Measurements from ENCODE around the gene MAP1B. TPM values are rescaled to one million over a fixed set of nuclear protein-coding genes. Genes with fewer than 3 reads are reported as not detected.

The MAP1B gene
- total RNA-seq, 1 donor from 2014 or later: 8.4 TPM

DNA sequence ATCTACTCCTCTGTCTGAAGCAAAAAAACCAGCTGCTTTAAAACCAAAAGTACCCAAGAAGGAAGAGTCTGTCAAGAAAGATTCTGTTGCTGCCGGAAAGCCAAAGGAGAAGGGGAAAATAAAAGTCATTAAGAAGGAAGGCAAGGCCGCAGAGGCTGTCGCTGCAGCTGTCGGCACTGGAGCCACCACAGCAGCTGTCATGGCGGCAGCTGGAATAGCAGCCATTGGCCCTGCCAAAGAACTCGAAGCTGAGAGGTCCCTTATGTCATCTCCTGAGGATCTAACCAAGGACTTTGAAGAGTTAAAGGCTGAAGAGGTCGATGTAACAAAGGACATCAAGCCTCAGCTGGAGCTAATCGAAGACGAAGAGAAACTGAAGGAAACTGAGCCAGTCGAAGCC is 88.3 kb downstream of the MAP1B start:
- ATAC-seq: no peak

DNA sequence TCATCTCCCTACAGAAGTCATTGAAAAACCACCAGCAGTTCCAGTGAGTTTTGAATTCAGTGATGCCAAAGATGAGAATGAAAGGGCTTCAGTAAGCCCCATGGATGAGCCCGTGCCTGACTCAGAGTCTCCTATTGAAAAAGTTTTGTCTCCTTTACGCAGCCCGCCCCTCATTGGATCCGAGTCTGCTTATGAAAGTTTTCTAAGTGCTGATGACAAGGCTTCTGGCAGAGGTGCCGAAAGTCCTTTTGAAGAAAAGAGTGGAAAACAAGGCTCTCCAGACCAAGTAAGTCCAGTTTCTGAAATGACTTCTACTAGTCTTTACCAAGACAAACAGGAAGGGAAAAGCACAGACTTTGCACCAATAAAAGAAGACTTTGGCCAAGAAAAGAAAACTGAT is 90.1 kb downstream of the MAP1B start:
- no peak for ATAC-seq

DNA sequence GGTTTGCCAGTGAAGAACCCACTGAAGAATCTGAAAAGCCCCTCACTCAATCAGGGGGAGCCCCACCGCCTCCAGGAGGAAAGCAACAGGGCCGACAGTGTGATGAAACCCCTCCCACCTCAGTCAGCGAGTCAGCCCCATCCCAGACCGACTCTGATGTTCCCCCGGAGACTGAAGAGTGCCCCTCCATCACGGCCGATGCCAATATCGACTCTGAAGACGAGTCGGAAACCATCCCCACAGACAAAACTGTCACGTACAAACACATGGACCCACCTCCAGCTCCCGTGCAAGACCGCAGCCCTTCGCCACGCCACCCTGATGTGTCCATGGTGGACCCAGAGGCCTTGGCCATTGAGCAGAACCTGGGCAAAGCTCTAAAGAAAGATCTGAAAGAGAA is 92.4 kb downstream of the MAP1B start:
- no peak for ATAC-seq

DNA sequence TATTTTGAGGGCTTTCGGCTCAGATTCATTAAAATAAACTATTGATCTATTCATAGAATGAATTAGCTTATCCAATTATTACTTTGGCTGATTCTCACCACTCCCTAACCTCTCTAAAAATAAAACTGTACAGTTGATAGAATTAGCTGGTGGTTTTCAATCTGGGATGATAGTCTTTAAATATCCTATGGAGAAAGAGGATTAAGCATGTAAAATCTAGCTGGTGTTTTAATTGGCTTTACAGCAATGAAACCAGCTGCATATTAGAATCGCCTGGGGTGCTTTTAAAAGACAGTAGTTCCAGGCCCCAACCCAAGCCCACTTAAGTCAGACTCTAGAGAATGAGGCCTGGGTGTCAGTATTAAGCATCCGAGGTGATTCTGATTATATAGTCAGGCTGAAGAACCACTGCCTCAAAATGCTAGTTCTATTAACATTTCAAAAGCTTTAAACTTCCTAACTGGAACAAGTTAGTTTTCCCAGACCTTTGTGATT is 95.1 kb downstream of the MAP1B start:
- ATAC-seq: no peak

DNA sequence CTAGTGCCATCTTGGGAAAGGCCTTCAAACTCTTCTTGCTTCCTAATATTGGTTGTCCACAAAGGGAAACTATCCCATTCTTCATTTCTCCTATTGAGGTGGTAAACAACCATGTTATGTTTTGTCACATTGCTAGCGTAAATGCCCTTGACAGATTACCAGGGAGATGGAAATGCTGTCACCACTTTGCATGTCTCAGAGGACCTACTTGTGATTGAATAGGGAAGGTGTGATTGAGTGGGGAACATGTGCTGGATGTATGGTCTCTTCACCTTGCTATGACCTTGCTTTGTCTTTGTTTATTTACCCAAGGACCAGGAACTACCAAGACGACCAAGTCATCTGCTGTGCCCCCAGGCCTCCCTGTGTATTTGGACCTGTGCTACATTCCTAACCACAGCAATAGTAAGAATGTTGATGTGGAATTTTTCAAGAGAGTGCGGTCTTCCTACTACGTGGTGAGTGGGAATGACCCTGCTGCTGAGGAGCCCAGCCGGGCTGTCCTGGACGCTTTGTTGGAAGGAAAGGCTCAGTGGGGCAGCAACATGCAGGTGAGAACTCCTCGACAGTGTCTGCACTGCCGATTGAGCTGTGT is 96.1 kb downstream of the MAP1B start:
- no peak for ATAC-seq

DNA sequence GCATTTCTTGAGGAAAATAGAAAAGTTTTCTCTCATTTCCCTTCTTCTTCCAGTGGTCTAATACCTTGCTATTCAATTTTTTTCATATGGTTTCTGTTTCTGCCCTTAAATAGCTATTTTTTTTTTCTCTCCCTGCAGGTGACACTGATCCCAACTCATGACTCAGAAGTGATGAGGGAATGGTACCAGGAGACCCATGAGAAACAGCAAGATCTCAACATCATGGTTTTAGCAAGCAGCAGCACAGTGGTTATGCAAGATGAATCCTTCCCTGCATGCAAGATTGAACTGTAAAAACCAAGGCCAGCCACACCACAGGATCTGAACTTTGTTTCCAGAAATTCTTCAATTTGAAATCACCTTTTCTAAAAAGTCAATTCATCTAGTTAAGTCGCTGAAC is 97.7 kb downstream of the MAP1B start:
- no peak for ATAC-seq

DNA sequence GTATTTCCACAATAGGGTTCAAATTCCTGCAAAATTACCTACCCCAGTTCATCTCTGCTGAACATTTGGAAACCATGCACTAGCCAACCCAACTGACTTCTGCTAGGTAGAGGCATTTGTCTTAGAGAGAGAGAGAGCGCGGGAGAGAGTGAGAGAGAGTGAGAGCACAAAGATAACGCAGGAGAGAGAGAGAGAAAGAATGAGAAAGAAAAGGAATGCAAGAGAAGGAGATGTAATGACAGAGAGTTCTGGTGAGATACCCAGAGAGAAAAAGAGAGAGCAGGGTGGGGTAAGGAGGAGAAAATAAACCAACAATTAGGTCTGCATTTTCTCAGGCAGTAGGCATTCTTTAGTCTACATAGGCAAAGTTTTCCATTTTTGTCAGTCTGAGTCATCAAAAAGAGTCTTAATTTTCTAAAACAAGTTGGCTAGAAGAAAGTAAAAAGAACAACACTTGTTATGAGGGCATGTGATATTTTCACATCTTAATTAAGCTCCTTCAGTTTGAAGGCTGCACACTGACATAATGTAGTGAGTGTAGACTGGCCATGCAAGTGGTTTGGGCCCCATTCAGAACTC is 98.2 kb downstream of the MAP1B start:
- ATAC-seq: no peak

DNA sequence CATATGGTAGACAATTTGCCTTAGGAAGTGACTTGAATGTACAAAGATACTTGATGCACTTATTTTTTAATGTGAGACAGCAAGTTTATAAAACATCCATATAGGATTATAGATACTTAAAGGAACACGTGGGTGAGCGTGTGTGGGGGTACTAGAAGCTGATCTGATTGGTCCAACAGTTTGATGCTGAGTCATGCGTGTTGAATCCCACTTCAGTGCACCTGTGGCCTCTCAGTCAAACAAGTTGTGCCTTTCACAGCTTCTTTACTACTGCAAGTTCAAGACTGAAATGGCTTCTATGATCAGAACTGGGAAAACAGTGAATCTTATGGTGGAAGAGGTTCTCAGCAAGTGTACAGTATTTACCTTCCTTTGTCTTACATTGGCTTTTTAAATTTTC is 98.9 kb downstream of the MAP1B start:
- ATAC-seq: no peak

DNA sequence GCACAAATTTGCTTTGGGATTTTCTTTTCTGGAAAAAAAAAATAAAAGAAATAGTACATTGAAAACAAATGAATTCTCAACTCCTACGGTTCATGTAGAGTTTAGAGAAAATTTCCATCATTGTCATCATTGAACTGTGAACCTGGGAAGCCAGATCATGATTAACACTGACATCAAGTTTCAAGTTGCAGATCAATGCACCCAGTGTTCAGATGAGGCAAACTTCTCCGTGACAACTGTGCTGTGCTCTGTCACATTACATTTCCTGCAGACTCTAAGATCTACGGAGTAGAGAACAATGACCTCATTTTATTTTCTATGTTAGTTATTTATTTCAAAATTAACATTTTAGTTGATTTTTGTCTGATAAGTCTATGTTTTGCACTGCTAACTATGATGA is 99.7 kb downstream of the MAP1B start:
- no peak for ATAC-seq

DNA sequence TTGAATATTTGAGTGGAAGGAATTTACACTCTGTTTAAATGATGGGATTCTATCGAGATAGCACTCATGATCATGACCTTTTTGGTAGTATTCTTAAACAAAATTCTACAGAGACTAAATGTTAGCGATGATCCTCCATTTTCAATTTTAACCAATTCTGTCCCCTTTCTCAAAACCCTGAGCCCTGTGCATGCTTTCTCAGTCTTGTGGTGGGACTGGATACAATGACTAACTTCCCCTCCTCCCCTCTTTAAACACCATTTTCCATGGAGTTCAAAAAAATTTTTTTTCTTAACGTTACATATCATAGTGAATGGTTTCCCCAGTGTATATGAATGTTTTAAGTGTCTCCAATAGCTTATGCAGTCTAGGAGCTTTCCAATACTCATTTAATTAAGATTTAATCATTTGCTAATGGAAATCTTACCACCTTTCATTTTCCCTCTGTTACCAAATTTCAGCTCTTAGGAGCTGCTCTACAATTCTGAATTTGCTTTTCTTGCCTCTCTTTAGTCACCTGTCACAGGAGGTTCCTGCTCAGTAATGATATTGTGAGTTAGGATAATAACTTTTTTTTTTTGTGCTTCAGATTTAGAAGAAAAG is 101.2 kb downstream of the MAP1B start:
- no peak for ATAC-seq

DNA sequence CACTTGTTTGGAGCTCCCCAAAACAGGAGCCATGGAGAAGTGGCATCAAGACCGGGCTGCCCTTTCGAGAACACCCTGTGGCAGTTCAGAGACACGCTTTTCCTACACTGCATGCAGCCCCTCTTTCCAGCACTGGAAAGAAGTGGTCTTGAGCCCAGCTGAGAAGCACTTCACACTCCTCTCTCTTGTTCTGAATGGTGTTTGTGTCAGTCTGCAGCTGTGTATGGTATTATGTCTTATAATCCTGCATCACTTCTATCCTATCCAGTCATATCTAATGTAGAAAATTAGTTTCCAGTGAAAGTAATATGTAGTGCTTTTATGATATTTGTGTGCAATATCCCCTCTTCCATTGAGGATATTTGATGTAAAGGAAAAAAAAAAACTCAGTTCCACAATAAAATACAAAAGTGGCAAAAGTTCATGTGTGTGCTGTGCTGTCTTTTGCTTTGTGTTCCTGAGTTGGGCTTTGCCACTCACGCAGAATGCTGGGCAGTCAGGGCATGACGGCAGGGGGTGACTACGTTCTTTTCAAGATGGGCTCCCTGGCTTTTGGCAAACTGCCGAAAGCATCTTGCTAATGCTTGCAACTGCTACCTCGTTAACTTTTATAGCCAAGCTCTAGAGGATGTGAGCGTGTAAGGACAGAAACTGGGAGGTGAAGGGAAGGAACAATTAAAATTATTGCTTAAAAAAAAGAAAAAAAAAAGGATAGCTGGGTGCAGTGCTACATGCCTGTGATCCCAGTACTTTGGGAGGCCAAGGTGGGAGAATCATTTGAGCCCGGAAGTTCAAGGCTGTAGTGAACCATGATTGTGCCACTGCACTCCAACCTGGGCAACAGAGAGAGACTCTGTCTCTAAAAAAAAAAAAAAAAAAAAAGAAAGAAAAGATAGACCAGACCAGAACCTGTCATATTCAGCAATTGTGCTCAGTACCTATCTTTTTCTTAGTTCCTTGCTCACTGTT is 102.2 kb downstream of the MAP1B start:
- no peak for ATAC-seq

DNA sequence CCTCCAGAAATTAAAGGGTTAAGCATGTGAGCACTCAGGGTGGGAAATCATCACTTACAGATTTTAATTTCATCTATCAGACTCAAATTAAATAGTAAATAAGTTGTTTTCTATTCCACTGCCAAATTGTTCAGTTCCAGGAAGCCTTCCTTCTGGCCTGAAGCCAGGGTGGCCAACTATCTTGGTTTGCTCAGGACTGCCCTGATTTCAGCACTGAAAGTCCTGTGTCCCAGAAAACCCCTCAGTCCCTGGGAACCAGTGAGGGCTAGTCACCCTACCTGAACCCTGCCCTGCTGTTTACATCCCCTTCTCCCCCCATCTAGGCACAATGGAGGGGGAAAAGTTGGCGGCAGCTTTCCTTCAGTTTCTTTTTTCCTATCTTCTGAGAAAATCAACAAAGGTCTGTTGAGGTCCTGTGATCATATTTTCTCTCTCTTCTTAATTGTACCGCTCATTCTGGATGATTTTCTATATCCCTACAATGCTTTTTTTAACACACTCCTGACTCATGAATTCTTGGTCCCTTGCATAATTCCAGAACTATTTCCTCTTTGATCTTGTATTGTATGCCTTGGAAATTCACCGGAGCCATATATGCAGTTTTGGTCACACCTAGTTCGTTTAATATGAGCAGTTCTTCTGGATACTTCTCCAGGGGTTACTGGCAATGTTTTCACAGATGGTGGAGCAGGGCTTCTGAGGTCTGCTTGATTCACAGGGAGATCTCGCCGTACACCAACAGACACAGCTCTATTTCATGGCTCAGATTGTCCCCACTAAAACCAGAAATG is 103.8 kb downstream of the MAP1B start:
- ATAC-seq: peak; percentile 79

DNA sequence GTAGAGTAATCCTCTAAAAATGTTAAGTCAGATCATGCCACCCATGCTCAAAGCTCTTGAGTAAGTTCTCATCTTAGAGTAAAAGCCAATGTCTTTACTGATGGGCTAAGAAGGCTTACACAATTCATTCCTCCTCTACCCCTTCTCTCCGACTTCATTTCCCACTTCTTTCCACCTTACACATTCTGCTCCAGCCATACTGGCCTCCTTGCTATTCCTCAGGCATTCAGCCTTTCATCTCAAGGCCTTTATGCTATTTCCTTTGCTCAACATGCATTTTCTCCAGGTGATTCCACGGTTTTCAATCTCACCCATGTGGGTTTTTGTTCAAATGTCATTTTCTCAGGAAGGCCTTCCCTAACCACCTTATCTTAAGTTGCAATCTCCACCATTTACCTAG is 104.9 kb downstream of the MAP1B start:
- no peak for ATAC-seq

DNA sequence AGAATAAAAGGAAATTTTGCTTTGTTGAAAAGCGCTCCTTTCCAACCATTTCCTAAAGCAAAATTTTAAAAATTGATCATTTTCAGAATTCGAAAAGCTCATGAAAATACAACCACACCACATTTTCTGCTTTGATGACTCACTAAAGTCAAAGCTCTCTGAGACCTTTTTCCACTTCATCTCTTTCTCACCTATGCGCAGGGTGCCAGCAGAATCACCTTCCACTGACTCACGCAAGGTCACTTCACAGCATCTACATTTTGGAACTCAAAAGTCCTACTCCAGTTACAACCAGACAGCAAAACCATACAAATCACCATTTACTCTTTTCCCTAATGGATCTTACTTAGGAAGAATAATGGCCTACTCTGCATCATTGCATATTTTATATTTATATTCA is 106.2 kb downstream of the MAP1B start:
- no peak for ATAC-seq

DNA sequence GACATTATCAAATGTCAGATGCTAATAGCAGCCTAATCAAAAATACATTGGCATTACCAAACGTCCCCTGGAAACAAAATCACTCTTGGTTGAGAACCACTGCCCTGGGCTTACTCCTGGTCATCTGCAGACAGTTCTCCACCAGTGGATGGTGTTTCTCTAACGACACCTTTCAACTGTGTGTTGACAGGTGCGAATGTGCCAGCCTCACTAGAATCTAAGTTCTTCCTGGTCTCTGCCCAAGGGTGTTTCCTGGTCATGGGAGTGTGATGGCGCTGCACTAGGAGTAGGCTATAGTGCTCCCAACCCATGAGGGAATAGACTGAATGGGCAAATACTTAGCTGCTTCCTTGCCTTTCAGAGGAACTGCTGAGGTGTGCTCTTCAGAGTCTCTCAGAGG is 106.9 kb downstream of the MAP1B start:
- no peak for ATAC-seq

DNA sequence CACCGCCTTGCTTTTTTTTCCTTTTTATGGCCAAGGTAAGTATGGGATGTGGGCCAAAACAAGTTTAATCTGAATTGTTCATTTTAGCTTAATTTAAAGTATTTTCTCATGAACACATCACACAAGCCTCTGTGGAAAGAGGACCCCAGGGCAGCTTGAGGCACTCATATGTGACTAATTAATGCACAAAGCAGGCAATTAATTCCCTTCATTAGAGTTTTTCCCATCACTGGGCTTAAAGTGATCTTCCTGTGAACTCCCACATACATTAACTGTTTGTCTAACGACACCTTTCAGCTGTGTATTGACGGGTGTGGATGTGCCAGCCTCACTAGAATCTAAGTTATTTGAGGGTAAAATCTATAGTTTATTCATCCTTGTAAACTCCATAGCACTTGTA is 109.5 kb downstream of the MAP1B start:
- no peak for ATAC-seq

DNA sequence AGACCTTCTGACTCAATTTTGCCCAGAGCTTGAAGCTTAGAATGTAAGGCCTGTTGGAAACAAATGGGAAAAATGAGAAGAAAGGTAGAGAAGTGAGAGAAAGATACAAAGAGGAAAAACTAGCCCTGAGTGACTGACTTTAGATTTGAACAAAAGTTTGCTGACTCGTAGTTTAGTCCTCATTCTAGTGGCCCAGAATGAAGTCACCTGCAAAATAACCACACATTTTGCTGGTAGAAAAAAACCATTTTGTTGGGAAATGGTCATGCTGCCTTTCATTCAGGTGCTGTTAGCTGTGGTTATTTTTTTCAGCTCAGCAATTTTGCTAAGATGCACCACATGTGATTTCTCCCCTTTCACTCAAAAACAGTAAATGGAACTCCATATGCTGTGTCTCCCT is 113.8 kb downstream of the MAP1B start:
- no peak for ATAC-seq

DNA sequence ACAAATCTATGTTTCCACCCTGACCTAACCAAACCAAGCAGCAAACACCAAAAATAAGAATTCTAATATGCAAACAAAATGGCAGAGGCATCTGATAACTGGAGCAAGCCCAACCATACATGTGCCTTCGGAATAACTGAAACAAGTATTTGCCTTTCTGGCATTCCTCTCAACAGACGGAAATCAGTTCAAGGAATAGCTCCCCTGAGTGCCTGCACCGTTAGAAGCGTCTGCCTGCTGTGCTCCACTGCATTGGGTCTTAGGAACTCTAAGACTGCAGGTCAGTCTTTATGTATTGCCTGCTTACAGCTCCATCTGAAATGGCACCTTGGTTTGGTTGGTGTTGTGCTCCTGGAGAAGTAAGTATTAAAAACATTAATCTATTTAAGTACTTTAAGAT is 114.3 kb downstream of the MAP1B start:
- no peak for ATAC-seq

DNA sequence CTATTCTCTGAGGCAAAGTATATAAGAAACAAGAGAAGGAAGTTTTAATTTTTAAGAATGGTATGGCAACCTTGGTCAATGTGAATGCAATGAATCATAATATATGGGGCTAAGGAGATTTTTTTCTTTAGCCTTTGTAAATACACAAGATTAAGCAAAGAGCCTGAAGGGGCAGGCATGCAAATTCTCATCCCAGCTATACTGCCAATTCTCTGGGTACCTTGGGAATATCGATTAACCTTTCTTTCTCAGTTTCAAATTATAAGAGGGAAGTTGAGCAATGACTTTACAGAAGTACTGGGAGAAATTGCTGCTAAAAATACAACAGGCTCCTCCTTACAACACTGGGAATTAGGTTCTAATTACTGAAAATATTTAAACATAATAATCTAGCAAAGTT is 115.2 kb downstream of the MAP1B start:
- ATAC-seq: no peak

DNA sequence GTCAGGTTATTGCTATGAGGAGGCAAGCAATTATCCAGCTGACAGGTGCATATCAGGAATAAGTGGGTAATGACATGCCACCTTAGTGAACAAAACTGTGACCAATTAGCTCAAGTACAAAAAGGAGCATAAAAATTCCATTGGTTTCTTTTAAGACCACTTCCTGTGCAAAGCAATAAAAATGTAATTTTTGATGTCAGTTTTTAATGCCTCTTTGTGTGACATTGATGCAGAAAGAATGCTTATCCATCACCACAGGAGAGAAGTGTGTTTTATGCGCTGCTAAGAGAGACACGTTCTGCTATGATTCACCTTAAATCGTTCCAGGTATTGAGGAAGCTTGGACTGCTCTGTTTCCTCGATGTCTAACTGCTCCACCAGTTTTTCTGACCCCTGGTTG is 116.1 kb downstream of the MAP1B start:
- no peak for ATAC-seq

DNA sequence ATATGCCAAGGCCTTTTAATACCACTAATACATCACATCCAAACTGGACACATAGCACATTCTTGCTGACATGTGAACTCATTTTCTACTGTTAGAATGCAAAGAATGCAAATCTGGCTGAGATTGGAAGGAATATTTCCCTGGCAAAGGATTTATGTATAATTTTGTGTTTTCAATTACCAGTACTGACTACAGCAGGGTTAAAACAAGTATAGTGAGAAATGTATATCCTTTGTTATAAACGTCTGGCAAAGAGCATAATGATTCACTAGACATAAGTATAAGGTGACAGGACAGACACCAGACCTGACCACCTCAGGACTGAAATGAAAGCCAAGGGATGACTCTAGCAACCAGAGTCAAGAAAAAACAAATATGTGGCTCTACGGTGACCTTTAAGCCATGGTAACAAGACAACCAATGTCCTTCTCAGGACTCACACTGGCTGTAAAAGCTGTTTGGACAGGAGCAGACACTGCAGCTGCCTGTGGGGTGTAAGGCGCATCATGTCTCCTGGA is 117.7 kb downstream of the MAP1B start:
- ATAC-seq: no peak

DNA sequence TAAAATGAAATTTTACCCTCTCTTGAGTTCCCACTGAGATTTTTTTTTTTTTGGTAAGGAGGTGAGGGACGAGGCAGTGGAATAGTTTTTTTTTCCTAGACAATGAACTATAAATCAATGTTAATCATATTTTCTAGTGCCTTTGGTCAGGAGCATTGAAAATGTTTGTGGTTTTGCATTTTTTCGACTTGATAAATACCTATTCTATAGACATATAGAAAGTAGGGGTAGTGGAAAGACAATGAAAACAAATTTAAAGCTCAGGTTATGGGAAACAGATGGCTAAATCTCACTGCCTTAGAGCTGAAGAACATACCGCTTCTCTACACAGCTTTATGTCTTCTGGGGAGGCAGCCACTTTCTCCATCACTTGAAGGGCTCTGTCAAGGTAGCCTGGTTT is 118.5 kb downstream of the MAP1B start:
- no peak for ATAC-seq

Data from esophagus mucosa (tissue), 1 donor.